GM12878 (cell line): ENCODE results near the gene NUMB. TPM values are rescaled to one million over a fixed set of nuclear protein-coding genes. Genes with fewer than 3 reads are reported as not detected.

Source experiments
- BHLHE40 ChIP-seq, 2 experiments: fragments of 450-650 bp in 1 of 2; IDR thresholded peaks; 2 replicates each; pipeline ENCODE4 v1.6.1; 2011 to 2017; ENCODE audit warnings: low read depth in 2 of 2, borderline replicate concordance in 1 of 2, improper control_type of control experiment in 1 of 2, low read length in 1 of 2, mild to moderate bottlenecking in 1 of 2
- CHD2 ChIP-seq: IDR thresholded peaks from 2 replicates; pipeline ENCODE4 v1.6.1; 2011; ENCODE audit warnings: low read depth, low read length, improper control_type of control experiment, borderline replicate concordance
- E4F1 ChIP-seq: fragments of 450-650 bp; IDR thresholded peaks from 2 replicates; pipeline ENCODE4 v1.6.1; 2018; ENCODE audit warnings: borderline replicate concordance, mild to moderate bottlenecking; ENCODE audit not compliant: partially characterized antibody
- POLR2A ChIP-seq: IDR thresholded peaks from 2 replicates; pipeline ENCODE4 v1.6.1; 2011; ENCODE audit warnings: low read depth, mild to moderate bottlenecking, low read length
- ZBTB4 ChIP-seq: fragments of 450-650 bp; formaldehyde crosslinking; IDR thresholded peaks from 2 replicates; pipeline ENCODE4 v1.4.0; 2022; ENCODE audit warnings: mild to moderate bottlenecking, moderate library complexity
- ZNF207 ChIP-seq: fragments of 450-650 bp; IDR thresholded peaks from 2 replicates; pipeline ENCODE4 v1.6.1; 2014; ENCODE audit warnings: antibody characterized with exemption, mild to moderate bottlenecking, borderline replicate concordance
- polyA plus RNA-seq, 11 experiments: library from polyadenylated mRNA; depleted of rRNA in 4 of 11; unstranded in 6 of 11; stranded (reverse) in 5 of 11; fragments of >200 nt; fragmentation: Nextera tagmentation in 4 of 11; fragmentation: Illumina TruSeq in 1 of 11; extraction: Ambion mirVana in 4 of 11; extraction: Trizol in 1 of 11; gene quantifications; 1 replicate in 1 of 11; 2 replicates in 10 of 11; pipeline versions ENCODE4 v1.2.1 to v1.2.3, GENCODE V29; 2011 to 2016; ENCODE audit warnings: inconsistent platforms in 2 of 11, missing spikeins in 2 of 11, low read depth in 1 of 11
- total RNA-seq, 4 experiments: library from RNA; depleted of rRNA in 3 of 4; stranded (reverse); fragments of >200 nt in 3 of 4; fragmentation: Illumina TruSeq in 1 of 4; extraction: Trizol in 1 of 4; gene quantifications; 2 replicates each; pipeline versions ENCODE4 v1.2.1 to v1.2.3, GENCODE V29; 2013 to 2021

The NUMB gene
- total and polyA plus RNA-seq, 10 of the 15 experiments (the other 5 are each of a cell fraction or from before 2014, with no cell fraction given), result 22.0 to 147 (median 48.9) TPM

GRCh38 chr14:73237219-73237785 is 221.0 kb downstream of the NUMB start, which contains the start of gene PAPLN (continued):
- no peak for TF ChIP-seq E4F1
- no peak for TF ChIP-seq ZBTB4
- no peak for TF ChIP-seq CHD2
- no peak for TF ChIP-seq BHLHE40 (IDR thresholded peaks at IDR 0.05; ENCODE audit: borderline replicate concordance in 1 of 2, low read depth in 2 of 2, low read length in 1 of 2)
- no peak for TF ChIP-seq POLR2A
- no peak for TF ChIP-seq ZNF207
